ENCODE data around the gene CMTM3. TPM values are rescaled to one million over a fixed set of nuclear protein-coding genes. Genes with fewer than 3 reads are reported as not detected.
A peak's percentile ranks its signal among the peaks of the same experiment; 100 is the strongest.

CMTM3 gene
- total RNA-seq, 4 donors from 2014 or later = 4.9 to 15.7 (median 11.3) TPM

DNA sequence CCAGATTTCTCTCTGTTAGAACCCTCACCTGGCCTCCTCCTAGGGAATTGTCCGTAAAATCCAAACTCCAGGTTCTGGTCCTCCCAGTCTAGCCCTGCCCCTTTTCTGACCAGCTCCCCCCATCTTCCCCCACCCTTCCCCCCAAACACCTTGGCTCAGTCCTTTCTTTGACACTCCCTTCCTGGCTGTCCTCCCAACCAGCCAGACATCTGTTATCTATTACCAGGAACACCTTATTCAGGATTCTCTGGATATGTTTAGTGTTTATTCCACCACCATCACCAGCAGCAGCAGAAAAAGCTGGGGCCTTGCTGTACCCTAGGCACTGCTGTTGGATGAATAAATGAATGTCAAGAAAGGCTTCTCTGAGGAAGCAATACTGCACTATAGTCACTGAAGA lies 4.0 kb upstream of the CMTM3 start:
- Histone ChIP-seq H3K4me3 (no peak overlapping the region), H3K4me1 (peaks cover 0 to 23% (median under 1%) of the 10 kb centered on the region in 4 donors), H3K9me3 (peaks cover 0 to 10% (median 0%) of the 10 kb centered on the region in 4 donors), H3K27ac (no peak overlapping the region), H3K27me3 (no peaks in the 10 kb centered on the region), H3K36me3 (no peaks in the 10 kb centered on the region)
- TF ChIP-seq, protein P1, sequence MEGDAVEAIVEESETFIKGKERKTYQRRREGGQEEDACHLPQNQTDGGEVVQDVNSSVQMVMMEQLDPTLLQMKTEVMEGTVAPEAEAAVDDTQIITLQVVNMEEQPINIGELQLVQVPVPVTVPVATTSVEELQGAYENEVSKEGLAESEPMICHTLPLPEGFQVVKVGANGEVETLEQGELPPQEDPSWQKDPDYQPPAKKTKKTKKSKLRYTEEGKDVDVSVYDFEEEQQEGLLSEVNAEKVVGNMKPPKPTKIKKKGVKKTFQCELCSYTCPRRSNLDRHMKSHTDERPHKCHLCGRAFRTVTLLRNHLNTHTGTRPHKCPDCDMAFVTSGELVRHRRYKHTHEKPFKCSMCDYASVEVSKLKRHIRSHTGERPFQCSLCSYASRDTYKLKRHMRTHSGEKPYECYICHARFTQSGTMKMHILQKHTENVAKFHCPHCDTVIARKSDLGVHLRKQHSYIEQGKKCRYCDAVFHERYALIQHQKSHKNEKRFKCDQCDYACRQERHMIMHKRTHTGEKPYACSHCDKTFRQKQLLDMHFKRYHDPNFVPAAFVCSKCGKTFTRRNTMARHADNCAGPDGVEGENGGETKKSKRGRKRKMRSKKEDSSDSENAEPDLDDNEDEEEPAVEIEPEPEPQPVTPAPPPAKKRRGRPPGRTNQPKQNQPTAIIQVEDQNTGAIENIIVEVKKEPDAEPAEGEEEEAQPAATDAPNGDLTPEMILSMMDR (IDR thresholded peaks at IDR 0.05) = no peak
- no peak for TF ChIP-seq POLR2A (IDR thresholded peaks at IDR 0.05)
- DNase-seq = no peak

GRCh38 chr16:66601471-66601870 lies 3.0 kb upstream of the CMTM3 start:
- no peaks in the 10 kb centered on the region for H3K36me3 ChIP-seq
- DNase-seq = no peak
- no peak overlapping the region for H3K4me3 ChIP-seq
- H3K27ac ChIP-seq = no peak overlapping the region
- TF ChIP-seq, protein P1 (IDR thresholded peaks at IDR 0.05) = no peak
- TF ChIP-seq POLR2A (IDR thresholded peaks at IDR 0.05) = no peak
- peaks cover 0 to 31% (median 10%) of the 10 kb centered on the region in 4 donors for H3K4me1 ChIP-seq
- peaks cover 0 to 10% (median 0%) of the 10 kb centered on the region in 4 donors for H3K9me3 ChIP-seq
- H3K27me3 ChIP-seq = no peaks in the 10 kb centered on the region

GRCh38 chr16:66603537-66604375 lies 748 bp upstream of the CMTM3 start:
- Histone ChIP-seq H3K4me1 (peaks cover 0 to 35% (median 16%) of the 10 kb centered on the region in 4 donors), H3K27ac (peak overlapping the region; percentile 82 to 87 (median 84))

GRCh38 chr16:66605177-66605978 lies 874 bp downstream of the CMTM3 start:
- Histone ChIP-seq H3K27ac (peak overlapping the region; percentile 82 to 87 (median 84)), H3K27me3 (no peaks in the 10 kb centered on the region), H3K9me3 (peaks cover 0 to 10% (median 0%) of the 10 kb centered on the region in 4 donors), H3K4me1 (peaks cover 0 to 35% (median 16%) of the 10 kb centered on the region in 4 donors), H3K36me3 (peaks cover 0 to 7% (median 0%) of the 10 kb centered on the region in 3 donors), H3K4me3 (peak overlapping the region; percentile 75 to 83 (median 81))
- TF ChIP-seq, protein P1 (IDR thresholded peaks at IDR 0.05) = no peak
- TF ChIP-seq POLR2A (IDR thresholded peaks at IDR 0.05) = no peak
- peak; percentile 40 to 71 (median 64) for DNase-seq

More at GRCh38 chr16:66603537-66604375, 748 bp upstream of the CMTM3 start:
- H3K36me3 ChIP-seq = no peaks in the 10 kb centered on the region
- TF ChIP-seq POLR2A (IDR thresholded peaks at IDR 0.05) = no peak
- TF ChIP-seq, protein P1 (IDR thresholded peaks at IDR 0.05) = no peak
- H3K4me3 ChIP-seq = peak overlapping the region; percentile 75 to 83 (median 81)
- DNase-seq = peak in 2 of 3 donors; percentile 72 to 85
- peaks cover 0 to 10% (median 0%) of the 10 kb centered on the region in 4 donors for H3K9me3 ChIP-seq
- no peaks in the 10 kb centered on the region for H3K27me3 ChIP-seq

- Histone ChIP-seq H3K4me3 (peak overlapping the region; percentile 75 to 83 (median 81)), H3K27me3 (no peaks in the 10 kb centered on the region), H3K27ac (peak overlapping the region; percentile 82 to 87 (median 84)), H3K4me1 (peaks cover 0 to 35% (median 16%) of the 10 kb centered on the region in 4 donors), H3K36me3 (peaks cover 0 to 15% (median 0%) of the 10 kb centered on the region in 3 donors), H3K9me3 (peaks cover 0 to 8% (median 0%) of the 10 kb centered on the region in 4 donors)
- TF ChIP-seq, protein P1 (IDR thresholded peaks at IDR 0.05) = no peak
- no peak for TF ChIP-seq POLR2A (IDR thresholded peaks at IDR 0.05)
- peak in 2 of 3 donors; percentile 55 to 62 for DNase-seq
Observed at GRCh38 chr16:66605979-66606751, 1.7 kb downstream of the CMTM3 start.
